Tibial nerve (tissue), 4 donors: ENCODE results near the gene ERBB2. TPM values are rescaled to one million over a fixed set of nuclear protein-coding genes. Genes with fewer than 3 reads are reported as not detected.
"Not testable (repeated sequence)": the region's sequence is repeated elsewhere in the genome, so short reads cannot be mapped to it uniquely, and the experiment has no call there.

Source experiments
- DNase-seq, 2 donors: peaks; one replicate each; pipeline ENCODE4 v3.0.0-alpha.2; 2019; ENCODE audit warnings: low spot score in 2 of 2
- H3K27ac ChIP-seq, 4 donors: fragments of 200-600 bp; sonication (generic) in 3 of 4; one replicate each; pipeline ENCODE4 v1.5.1; 2017 to 2019; ENCODE audit warnings: mild to moderate bottlenecking in 1 of 4
- H3K27me3 ChIP-seq, 2 donors: fragments of 200-600 bp; sonication (generic) in 1 of 2; one replicate each; pipeline versions ENCODE4 v1.5.1 to v1.6.0; 2017 to 2019
- H3K36me3 ChIP-seq, 3 donors: fragments of 200-600 bp; sonication (generic); one replicate each; pipeline ENCODE4 v1.5.1; 2018 to 2019
- H3K4me1 ChIP-seq, 4 donors: fragments of 200-600 bp; sonication (generic) in 3 of 4; one replicate each; pipeline ENCODE4 v1.5.1; 2017 to 2019
- H3K4me3 ChIP-seq, 4 donors: fragments of 200-600 bp; sonication (generic) in 3 of 4; one replicate each; pipeline ENCODE4 v1.5.1; 2017 to 2019; ENCODE audit warnings: mild to moderate bottlenecking in 1 of 4, moderate library complexity in 1 of 4
- H3K9me3 ChIP-seq, 4 donors: fragments of 200-600 bp; sonication (generic) in 3 of 4; one replicate each; pipeline ENCODE4 v1.5.1; 2017 to 2019
- CTCF ChIP-seq, 5 experiments: fragments of 200-600 bp in 3 of 5; fragments of 450-650 bp in 2 of 5; sonication (generic) in 3 of 5; IDR thresholded peaks; one replicate each; pipeline ENCODE4 v1.5.1; 2016 to 2019; ENCODE audit warnings: antibody characterized with exemption in 5 of 5, mild to moderate bottlenecking in 3 of 5, moderate library complexity in 2 of 5
- EP300 ChIP-seq, 2 donors: sonication (generic); formaldehyde crosslinking; IDR thresholded peaks; one replicate each; pipeline ENCODE4 v1.6.1; 2017; ENCODE audit warnings: antibody characterized with exemption in 2 of 2, mild to moderate bottlenecking in 1 of 2
- POLR2A ChIP-seq, 2 donors: fragments of 450-650 bp; IDR thresholded peaks; one replicate each; pipeline ENCODE4 v1.6.1; 2017; ENCODE audit warnings: antibody characterized with exemption in 2 of 2, mild to moderate bottlenecking in 2 of 2, moderate library complexity in 2 of 2
- WGBS, 2 donors: methylation state at CpG; one replicate each; pipeline ENCODE4 v1.1.5; 2018; 5-methylcytosine and 5-hydroxymethylcytosine counted together
- total RNA-seq, 4 donors: library from RNA; depleted of rRNA; stranded (reverse); fragments of >200 nt; gene quantifications; one replicate each; pipeline ENCODE4 v1.1.0, GENCODE V29; 2016

Gene ERBB2
- total RNA-seq, 4 donors from 2014 or later: 101 to 131 (median 114) TPM

- no peaks in the 10 kb centered on the region for H3K36me3 ChIP-seq
- DNase-seq: no peak
- H3K9me3 ChIP-seq: no peaks in the 10 kb centered on the region
- H3K27ac ChIP-seq: no peak overlapping the region
- TF ChIP-seq POLR2A (IDR thresholded peaks at IDR 0.05) (no peak), CTCF (IDR thresholded peaks at IDR 0.05) (no peak), EP300 (IDR thresholded peaks at IDR 0.05) (no peak)
- WGBS, 2 donors: 92 to 94% methylated on average over 20 to 23 of the region's 23 CpGs
- no peak overlapping the region for H3K4me3 ChIP-seq
- peaks cover 0 to 45% of the 10 kb centered on the region in 2 donors for H3K27me3 ChIP-seq
- no peaks in the 10 kb centered on the region for H3K4me1 ChIP-seq
Observed at GRCh38 chr17:39745335-39746144, 45.7 kb downstream of the ERBB2 start.

- no peak overlapping the region for H3K27ac ChIP-seq
- no peaks in the 10 kb centered on the region for H3K36me3 ChIP-seq
- TF ChIP-seq CTCF (IDR thresholded peaks at IDR 0.05) (no peak), EP300 (IDR thresholded peaks at IDR 0.05) (no peak), POLR2A (IDR thresholded peaks at IDR 0.05) (no peak)
- H3K9me3 ChIP-seq: no peaks in the 10 kb centered on the region
- H3K4me3 ChIP-seq: no peak overlapping the region
- H3K27me3 ChIP-seq: peaks cover 0 to 39% of the 10 kb centered on the region in 2 donors
- H3K4me1 ChIP-seq: no peaks in the 10 kb centered on the region
- 91 to 100% methylated on average over 2 to 7 of the region's 7 CpGs for WGBS, 2 donors
- no peak for DNase-seq
Observed at GRCh38 chr17:39746145-39746461, 46.2 kb downstream of the ERBB2 start.

- H3K36me3 ChIP-seq: no peaks in the 10 kb centered on the region
- 90 to 93% methylated on average over 4 of the region's 4 CpGs for WGBS, 2 donors
- H3K9me3 ChIP-seq: no peaks in the 10 kb centered on the region
- peaks cover 0 to 27% of the 10 kb centered on the region in 2 donors for H3K27me3 ChIP-seq
- H3K4me3 ChIP-seq: no peak overlapping the region
- no peak for DNase-seq
- TF ChIP-seq CTCF (IDR thresholded peaks at IDR 0.05) (no peak), POLR2A (IDR thresholded peaks at IDR 0.05) (no peak), EP300 (IDR thresholded peaks at IDR 0.05) (no peak)
- H3K27ac ChIP-seq: no peak overlapping the region
- no peaks in the 10 kb centered on the region for H3K4me1 ChIP-seq
Observed at GRCh38 chr17:39747745-39748144, 47.9 kb downstream of the ERBB2 start.

GRCh38 chr17:39748444-39749034 is 48.7 kb downstream of the ERBB2 start:
- H3K4me3 ChIP-seq, H3K4me1 ChIP-seq, H3K27ac ChIP-seq, H3K9me3 ChIP-seq, DNase-seq, H3K36me3 ChIP-seq: not testable (repeated sequence)
- 87 to 91% methylated on average over 8 of the region's 8 CpGs for WGBS, 2 donors
- peaks cover 0 to 19% of the 10 kb centered on the region in 2 donors for H3K27me3 ChIP-seq

GRCh38 chr17:39750131-39751015 is 50.5 kb downstream of the ERBB2 start:
- no peaks in the 10 kb centered on the region for H3K9me3 ChIP-seq
- no peak overlapping the region for H3K4me3 ChIP-seq
- no peak for DNase-seq
- TF ChIP-seq POLR2A (IDR thresholded peaks at IDR 0.05): no peak
- TF ChIP-seq CTCF (IDR thresholded peaks at IDR 0.05): no peak
- TF ChIP-seq EP300 (IDR thresholded peaks at IDR 0.05): no peak
- H3K4me1 ChIP-seq: peaks cover 0 to 20% (median 6%) of the 10 kb centered on the region in 4 donors
- 64 to 65% methylated on average over 5 to 9 of the region's 9 CpGs for WGBS, 2 donors
- no peaks in the 10 kb centered on the region for H3K36me3 ChIP-seq
- peaks cover 0 to 4% of the 10 kb centered on the region in 2 donors for H3K27me3 ChIP-seq
- H3K27ac ChIP-seq: no peak overlapping the region
